CMK (cell line): ENCODE results near the gene NPTN.

Experiments
- DNase-seq: peaks from one replicate; pipeline ENCODE4 v3.0.0-alpha.2; 2010; ENCODE audit warnings: low read depth

The NPTN gene

DNA sequence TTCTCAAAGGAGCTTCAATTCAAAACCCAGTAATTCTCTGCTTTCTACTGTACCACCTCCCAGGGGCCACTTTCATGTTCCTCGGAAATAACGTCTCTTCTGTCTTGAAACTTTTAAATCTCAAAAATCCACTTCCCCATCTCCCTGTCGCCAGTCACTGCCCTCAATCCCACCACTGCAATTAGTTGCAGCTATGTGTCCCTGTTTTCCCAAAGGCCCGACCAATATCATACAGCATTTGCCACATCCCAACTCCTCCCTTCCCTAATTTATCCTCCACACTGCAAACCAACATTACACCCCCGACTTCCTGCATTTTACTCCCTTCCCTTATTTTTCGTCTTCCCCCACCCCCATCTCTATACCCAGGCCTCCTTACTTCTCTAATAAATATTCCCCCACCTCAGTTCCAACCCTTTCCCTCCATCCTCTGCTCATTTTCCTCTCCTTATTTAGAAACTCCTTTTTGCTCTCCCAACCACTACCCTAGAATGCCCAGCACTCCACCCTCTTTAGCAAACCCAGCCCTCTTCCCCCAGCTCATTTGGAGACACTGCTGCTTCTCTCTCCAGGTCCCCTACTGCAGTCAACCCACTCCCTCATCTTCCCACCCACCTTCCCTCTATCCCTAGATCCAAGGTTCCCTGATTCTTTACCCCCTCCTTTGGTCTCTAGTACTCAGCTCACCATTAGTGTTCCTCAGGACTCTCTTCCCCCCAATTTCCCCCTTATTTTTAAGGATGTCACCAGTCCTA lies 1.1 kb downstream of the NPTN start:
- no peak for DNase-seq

DNA sequence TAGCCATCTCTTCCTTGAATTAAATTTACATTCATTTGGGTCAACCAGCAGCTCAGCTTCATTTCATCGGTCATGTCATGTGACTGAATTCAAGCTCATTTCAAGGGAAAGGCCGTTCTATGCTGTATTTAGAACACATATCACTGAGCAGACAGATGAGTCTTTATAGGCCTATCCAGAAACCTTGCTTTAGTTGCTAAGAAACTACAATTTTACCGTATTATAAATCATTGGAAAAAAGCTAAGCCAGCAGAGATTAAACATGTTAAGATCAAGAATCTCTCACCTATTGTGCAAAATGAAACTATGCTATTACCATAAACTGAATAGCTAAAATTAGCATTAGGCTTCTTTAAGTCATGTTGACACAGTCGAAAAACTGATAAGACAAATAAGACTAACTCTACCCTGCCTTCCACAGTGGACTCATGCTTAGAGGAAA lies 2.2 kb downstream of the NPTN start:
- DNase-seq, result no peak

DNA sequence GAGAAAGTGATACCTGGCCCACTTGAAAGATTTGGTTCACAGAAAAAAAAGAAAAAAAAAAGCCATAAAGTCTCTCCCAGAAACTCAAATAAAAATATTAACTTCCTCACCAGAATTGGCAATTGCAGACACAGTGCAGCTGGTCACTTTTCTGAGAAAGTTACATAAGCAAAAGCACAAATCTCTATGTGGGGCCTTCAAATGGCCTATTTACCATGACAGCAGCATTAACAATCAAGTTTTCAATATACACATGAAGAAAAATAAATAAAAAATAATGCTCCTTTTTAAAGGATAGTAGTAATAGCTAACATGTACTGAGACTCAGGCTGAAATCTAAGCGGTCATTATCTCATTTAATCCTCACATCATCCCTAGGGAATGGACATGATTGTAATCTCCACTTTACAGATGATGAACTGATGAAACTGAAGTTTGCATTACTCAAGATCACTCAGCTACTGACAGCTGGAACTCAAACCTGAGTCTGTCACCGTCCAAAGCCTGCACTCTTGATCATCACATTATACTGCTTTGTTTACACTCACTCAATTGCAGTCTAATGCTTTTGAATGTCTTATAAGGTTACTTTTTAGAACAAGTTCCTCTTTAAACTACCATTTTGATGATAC lies 3.3 kb downstream of the NPTN start:
- DNase-seq, result no peak

DNA sequence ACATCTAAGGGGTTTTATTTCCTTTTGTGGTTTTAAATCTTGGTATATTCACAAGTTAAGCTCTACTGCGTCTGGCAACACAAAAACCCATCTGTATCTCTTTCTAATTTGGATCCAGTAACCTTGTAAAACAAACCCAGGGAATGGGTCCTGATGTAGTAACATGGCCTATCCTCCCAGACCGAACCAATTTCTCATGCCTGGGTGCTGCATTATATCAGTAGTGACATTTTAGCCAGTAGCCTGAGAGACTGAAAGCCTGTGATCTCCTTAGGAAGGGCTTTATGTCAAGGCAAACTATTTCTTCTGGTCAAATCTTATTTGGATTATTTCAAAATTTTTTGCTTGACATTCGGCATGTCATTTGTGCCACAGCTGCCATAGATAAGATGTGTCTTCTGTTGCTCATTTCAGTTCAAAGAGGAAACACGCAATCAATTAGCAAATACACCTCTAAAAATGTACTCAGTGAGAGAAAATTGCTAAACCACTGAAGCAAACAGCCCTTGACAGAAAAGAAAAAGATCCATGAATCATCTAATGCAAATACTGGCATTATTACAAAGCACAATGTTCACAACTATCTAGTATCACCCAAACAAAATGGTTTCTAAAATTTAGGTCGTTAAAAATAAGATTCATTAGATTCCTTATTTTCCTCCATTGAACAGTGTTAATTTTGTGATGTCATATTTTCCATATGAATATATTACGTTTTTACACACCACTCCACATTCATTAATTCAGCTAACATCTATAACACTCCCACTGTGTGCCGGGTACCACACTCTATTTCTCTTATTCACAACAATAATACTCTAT lies 4.0 kb downstream of the NPTN start:
- DNase-seq, result no peak

DNA sequence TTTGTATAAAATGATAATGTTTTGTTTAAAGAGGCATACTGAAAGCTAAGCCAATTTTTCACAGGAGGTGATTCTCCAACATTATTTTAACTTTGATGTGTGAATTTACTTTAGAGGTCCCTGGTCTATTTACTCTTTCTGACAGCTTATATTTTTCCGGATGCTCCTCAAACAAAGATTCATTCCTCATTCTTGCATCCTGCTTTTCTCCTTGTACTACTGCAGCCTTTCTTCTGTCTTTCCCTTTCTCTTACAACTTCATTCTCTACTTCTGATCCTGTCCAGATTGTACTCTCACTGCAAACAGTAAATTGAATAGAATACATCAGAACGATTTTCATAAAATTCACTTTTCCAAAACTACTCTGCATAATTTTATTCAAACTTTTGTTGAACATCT lies 5.1 kb downstream of the NPTN start:
- no peak for DNase-seq

DNA sequence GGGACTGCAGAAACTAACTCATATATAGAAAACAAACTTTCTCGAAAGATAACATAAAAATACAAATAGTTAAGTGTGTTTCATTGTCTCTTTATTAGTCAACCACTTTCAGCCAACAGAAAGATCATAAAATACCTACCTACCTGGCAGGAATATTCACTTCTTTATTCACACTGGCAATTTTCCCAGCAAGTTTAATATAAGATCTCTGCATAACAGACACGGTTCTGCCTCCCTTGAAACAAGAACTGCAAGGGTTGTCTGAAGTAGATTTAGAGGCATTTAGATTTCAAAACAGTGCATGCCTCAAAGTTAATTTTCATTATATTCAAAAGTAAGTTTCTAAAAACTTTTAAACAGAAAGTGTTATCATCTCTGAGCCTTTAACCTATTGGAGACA lies 7.1 kb downstream of the NPTN start:
- no peak for DNase-seq

DNA sequence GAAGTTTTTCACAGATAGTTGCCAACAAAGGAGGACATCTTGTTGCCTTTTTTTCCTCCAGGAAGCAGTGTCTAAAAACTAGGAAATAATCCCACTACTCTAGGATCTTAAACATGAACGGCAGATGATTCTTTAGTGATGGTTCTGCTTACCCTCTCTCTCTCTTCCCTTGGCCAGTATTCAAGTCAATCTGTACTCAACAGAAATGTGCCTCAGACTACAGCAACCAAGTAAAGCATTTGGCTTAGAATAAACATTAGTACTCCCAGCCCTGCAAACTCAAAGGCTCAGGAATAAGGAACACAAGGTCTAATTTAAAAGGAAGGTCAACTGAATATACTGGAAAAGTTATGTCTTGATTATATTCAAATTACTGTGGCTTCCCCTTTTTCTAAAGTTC lies 8.7 kb downstream of the NPTN start:
- no peak for DNase-seq

DNA sequence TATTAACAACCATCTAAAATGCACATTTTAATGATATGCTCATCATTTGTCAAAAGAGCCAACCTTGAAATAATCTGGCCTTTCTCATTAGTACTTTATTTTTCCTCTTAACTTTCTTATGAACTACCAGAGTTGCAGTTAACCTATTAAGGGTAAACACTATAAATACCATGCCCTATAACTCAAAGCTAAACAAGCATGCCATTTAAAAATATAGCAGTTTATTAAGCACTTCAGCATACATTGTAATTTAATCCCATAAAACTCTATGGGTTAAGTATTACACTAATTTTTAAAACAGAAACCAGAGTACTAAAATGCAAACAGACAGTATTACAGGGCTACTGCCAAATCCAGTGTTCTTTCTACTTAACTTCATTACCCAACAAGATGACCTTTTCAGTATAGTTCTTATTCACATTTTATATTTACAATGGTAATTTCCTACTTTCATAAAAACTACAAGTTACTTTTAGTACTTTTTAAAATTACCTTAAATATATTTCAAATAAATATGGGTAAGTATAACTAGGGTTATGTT lies 11.8 kb downstream of the NPTN start:
- no peak for DNase-seq

DNA sequence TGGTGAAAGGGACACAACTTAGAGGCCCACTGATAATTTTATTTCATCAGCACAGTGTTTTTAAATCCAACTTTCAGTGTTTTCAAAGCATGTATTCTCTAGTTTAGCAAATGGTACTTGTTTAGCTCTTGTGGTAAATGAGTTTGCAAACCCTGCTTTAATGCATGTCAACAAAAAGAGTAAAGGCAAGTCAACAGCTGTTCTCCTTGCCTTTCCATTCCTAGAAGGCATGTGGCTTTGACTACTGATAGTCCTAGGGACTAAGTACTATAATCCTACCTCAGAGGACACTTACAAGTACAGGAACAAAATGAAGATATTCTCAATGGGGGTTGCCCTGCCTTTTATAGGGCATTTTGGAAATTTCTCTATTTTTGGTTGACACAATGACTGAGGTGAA lies 13.1 kb downstream of the NPTN start:
- DNase-seq, result no peak

DNA sequence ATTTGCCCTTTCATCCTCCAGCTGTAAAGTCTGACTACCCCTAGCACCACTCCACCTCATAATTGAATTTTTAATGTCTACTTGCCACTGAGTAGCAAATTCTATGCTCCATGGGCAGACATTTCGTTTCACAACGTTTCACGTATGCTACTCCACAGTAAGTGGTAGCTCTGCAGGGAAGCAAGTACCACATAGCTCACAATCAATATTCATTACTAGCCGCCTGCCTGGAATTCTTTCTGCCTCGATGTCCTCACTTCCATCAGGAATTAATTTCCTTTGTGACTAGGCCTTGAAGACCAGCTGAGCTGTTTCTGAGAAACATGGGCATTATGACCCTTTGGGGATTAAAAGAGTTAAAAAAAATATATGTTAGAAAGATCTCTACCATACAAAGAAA lies 15.3 kb downstream of the NPTN start:
- no peak for DNase-seq

DNA sequence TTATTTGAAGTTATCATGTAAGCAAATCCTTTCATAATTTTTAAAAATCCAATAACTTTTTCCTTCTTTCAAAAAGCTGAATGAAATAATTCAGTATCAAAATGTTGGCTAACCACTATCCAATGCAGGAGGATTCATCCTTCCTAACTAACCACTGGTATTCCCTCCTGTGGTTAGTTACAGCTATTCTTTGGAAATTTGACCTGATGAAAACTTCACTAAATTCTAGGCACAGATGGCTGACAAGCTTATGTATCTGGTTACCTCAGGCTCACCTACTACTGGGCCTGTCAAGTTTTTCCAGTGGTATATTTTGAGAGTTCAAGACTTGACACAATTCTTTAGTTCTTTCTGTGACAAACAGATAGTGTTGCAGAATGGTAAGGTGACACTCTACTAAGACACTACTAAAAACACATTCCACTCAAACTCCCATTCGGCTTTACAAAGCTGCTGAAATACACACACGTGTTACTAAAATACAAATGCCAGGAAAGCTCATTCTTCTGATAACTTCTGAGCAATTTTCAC lies 15.8 kb downstream of the NPTN start:
- no peak for DNase-seq

DNA sequence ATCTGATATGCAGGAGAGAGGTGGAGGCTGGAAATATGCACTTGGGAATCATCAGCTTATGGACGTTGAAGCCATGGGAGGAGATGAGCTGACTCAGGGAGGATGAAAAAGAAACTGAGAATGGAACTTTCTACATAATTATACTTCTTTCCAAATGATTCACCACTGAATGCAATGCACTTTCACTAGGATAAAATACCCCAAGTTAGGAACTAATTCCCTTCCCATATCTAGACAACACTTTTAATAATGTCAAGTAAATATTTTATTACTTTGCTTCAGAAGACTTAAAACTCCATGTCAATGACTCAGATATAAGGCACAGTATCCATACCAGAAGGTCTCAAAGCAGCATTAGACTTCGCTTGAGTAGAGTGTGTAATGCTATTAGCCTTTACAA lies 24.2 kb downstream of the NPTN start:
- no peak for DNase-seq

DNA sequence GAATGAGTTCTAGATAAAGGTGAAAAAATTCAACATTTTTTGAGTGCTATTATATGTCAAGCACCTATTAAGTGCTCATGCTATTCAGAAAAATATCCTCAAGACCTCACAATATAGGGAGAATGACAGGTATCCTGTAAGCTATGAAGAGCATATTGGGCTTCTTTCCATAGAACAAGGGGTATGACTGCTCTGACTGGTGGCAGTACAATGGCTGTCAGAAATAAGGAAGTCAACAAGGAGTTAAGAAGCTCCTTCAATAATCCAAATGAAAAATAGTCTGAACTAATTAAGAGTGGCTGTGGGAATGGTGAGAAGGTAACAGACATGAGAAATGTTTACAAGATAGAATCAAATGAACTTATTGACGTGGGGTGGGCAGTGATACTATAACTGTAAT lies 24.7 kb downstream of the NPTN start:
- DNase-seq, result no peak

DNA sequence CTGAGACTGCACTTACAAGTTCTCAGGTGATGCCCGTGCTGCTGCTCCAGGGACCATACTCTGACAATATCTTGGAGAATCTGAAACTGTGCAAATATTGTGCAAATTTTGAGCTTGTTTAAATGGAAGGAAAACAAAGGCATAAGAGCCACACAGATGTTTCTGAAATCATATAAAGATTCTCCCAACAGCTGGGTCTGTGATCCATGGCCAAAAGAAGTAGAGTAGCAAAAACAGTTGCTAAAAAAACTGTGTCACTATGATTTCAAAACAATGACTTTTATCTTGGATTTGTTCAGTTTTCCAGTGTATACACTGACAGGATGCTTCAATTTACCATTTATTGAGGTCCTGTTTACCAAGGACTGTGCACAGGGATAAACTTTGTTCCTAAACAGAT lies 25.3 kb downstream of the NPTN start:
- no peak for DNase-seq

DNA sequence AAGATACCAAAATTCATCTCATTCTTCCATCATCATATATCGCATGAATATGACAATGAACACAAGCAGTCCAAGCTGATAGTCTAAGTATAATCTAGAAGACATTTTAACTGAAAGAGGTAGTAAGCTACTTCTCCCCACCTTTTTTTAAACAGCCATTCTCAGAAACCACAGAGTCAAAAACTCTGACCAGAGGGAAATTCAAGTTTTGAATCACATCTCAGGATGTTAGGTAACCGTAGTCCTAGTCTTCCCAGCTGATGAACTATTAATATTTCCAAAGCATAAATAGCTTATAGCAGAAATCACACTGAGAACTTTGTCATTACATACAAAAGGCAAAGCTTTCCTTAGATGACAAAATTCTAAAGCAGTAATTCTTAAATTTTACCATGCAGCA lies 25.8 kb downstream of the NPTN start:
- DNase-seq, result no peak

DNA sequence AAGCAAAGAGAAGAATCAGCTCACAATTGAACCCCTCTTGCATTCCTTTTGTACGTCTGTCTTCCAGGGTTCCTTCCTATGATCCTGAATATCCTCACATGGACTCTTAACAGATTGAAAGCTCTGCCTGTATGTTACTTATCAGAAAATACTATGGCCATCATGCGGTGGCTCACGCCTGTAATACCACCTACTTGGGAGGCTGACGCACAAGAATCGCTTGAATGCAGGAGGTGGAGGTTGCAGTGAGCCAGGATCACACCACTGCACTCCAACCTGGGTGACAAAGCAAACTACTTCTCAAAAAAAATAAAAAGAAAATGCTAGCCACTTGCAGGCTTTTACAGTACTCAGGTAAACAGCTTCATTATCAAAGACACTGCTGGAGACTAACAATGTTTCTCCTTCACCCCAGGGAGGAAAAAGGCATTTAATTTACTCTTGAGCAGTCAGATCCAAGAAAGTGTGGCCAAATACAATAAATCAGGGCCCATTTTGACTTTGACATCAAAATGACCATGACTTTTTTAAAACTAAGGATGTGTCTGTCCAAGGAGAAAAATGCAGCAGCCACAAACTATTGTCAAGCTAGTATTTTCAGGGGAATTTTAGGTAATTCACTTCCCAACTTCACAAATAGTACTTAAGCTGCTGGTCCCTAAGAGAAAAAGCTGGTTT lies 27.3 kb downstream of the NPTN start:
- no peak for DNase-seq

DNA sequence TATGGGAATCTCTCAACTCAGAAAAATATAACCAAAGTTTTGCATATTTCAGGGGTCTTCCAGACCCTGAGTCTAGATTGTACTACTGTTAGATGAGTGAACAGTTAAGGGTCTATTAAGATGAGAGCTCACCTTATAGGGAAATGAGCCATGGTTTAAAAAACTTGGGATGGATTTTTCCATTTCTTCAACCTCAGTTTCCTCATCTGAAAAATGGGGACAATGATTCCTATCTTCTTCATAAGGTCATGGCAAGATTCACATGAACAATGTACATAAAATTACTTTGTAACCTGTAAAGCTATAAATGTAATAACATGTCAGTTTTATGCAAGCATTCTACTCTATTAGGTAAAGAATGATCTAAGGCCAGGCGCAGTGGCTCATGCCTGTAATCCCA lies 28.7 kb downstream of the NPTN start:
- DNase-seq, result no peak

DNA sequence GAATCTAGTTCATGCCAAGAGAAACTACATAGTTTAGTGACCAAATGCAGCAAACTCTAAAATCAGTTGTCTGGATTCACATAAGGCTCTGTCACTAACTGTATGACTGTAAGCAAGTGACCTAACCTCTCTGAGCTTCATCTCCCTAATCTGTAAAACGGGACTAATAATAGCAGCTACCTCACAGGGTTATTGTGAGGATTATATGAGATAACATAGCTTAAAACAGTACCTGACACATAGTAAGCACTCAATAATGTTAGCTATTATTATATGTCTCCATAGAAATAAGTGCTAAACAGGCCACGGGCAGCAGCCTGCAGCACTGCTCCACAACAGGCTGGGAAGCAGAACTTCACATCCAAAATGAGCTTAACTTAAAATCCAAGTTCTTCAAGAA lies 30.2 kb downstream of the NPTN start:
- no peak for DNase-seq

DNA sequence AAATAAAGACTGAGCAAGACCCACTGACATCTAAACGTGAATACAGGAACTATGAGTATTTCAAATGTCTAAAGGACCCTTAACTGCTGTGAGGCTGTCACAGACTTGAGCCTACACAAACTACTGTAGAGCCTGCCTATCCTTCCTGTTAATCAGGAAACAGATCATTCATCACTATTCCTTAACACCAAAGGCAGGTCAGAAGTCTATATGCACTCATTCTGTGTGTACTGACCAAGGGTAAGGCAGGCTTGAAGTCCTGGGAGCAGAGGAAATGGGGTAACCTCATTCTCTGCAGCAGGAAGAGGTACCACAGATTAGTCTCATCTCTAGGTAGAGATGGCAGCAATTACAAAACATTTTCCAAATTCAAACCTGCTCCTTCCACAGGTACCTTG lies 30.7 kb downstream of the NPTN start:
- DNase-seq, result no peak

DNA sequence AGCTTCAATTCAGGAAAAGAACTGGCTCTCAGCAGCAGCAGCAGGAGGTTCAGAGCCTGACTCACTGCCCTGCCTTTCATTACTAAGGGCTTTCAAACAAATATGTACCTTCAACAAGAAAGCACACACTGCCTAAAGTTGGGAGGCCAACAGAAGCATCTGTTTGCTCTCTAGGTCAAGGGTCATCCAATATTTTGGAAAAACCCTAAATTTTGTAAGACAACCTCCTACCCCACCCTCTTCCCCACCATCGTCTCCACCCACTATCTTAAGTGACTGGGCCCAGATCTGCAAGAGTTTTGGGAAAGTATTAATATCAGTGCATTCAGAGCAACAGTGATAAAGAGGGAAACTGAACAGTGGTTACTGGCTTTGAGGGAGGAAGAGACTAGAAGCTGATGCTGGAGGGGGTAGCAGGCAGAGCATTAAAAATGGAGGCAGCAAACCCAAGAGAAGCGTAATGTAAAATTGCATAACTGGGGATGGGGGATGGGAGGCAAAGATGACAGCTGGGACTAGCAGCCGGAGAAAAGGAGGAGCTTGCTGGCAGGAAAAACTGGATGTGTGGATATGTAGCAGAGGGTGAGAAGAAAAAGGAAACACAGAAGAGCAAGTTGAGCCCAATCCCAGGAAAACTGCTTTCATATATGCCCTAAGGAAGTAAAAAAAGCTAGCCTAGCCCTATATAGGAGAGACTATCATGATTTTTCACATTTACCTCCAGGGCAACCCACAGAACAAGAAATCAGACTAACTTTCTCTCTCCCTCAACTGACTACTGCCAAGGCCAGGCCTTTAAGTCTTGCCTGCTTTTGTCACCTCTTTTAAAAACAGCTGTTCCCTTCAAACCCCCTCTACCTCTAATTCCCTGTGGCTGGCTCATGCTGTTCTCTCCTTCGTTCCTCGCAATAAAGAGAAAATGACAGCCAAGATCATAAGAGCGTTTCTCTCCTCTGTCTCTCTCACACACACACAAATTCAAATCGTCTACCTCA lies 31.4 kb downstream of the NPTN start:
- DNase-seq, result no peak
